Activated CD8-positive, alpha-beta memory T cell treated with anti-CD3 and anti-CD28 coated beads for 24 hours (primary cell): ENCODE results near the gene MCUB.

Experiments
- DNase-seq: peaks from one replicate; pipeline ENCODE4 v3.0.0-alpha.2; 2020

MCUB gene

DNA sequence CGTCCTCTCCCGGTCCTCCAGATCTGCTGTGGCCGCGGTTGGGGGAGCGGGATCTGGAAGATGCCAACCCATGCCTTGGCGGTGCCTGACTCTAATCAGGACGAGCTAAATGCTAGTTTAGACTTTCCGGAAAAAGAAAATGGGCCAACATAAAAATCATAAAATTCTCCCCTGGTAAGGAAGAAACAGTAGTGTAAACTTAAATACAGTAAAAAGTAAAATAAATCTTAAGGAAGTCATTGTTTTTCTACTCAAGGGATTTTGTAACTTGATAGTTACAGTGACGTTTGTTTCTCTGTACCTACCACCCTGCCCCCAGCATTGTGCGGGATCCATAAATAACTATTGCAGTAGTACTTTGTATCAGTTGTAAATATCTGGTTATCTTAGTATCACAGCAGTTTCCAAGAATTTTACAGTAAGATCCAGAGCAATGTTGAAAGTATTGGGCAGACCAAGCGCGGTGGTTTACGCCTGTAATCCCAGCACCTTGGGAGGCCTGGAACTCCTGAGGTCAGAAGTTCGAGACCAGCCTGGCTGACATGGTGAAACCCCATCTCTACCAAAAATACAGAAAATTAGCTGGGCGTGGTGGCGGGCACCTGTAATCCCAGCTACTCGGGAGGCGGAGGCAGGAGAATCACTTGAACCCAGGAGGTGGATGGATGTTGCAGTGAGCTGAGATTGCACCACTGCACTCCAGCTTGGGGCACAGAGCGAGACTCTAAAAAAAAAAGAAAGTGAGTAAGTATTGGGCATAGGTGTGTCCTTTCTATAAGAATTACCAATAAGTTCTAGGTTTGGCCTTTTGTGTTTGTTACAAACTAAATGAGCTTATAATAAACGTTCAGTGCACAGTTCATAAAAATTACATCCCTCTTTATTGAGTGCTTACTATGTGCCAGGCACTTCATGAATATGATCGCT, 170.8 kb downstream of the MCUB start:
- no peak for DNase-seq

DNA sequence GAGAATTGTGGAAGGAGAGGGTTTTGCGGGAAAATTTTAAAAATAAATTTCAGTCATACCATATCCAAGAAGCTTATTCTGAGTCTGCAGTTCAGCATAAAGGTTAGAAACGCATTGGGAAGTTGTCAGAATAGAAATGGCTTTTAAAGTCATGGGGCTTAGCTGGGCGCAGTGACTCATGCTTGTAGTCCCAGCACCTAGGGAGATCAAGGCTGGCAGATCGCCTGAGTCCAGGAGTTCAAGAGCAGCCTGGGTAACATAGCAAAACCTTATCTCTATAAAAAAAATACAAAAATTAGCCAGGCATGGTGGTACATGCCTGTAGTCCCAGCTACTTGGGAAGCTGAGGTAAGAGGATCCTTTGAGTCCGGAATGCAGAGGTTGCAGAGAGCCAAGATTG, 173.7 kb downstream of the MCUB start:
- DNase-seq: no peak

DNA sequence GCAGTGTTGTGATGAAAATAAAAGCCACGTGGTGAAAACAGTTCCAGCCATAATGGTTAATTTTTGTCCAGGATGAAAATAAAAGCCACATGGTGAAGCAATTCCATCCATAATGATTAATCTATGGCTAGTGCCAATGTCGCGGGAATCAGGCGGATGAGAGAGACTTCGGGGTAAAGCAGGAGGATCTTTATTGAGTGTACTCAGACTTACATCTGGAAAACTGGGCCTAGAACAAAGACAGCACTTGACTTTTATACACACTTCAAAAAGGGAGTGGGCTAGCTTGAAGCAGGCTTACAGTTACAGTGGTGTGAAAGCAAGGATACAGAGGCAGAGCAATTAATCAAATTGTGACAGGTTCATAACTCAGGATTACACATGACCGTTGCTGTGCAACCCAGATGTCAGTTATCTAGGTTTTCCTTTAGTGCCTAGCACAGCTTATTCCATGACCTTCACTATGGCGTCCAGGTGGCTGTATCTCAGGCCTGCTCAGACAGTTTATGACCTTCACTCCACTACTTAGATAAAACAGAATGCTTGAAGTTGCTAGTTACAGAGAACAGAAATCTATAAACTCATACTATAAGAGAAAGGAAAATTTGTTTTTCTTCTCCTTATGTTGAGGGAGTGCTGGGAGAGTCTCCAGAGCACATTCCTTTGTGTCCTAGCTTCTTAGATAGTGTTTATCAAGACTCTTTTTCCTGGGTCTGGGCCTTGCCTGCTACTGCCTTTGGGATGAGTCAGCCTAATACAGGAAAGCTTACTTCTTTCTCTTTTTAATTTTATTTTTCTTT, 175.7 kb downstream of the MCUB start:
- no peak for DNase-seq
